ENCODE measurements around the gene TAPBP. TPM values are rescaled to one million over a fixed set of nuclear protein-coding genes. Genes with fewer than 3 reads are reported as not detected.
"Not testable (repeated sequence)": the region's sequence is repeated elsewhere in the genome, so short reads cannot be mapped to it uniquely, and the experiment has no call there.

Gene TAPBP
- total RNA-seq, 1 donor from 2014 or later = 415 TPM

DNA sequence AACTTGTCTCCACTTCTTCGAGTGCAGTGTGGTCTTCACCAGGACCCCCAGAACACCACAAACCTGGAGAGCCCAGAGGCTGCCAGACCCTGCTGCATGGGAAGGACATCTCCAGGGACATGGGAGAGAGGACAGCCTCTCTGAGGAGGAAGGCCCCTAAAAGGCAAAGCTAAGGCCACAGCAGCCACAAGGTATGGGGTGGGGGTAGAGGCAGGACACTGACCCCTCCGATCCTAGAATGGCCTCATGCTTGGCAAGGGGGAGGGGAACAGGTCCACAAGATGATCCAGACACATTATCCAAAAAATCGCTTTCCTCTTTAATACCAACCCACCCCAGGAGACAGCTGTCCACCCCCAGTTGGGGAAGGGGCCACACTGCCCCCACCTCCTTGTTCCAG is 35.1 kb downstream of the TAPBP start:
- intact Hi-C loops (cut with micrococcal nuclease) = loop anchor here (10.0 kb wide), 3 partner anchors 1084 to 1324 kb away; partner anchors contain the start of genes ATF6B, GPSM3, NELFE and PBX2

DNA sequence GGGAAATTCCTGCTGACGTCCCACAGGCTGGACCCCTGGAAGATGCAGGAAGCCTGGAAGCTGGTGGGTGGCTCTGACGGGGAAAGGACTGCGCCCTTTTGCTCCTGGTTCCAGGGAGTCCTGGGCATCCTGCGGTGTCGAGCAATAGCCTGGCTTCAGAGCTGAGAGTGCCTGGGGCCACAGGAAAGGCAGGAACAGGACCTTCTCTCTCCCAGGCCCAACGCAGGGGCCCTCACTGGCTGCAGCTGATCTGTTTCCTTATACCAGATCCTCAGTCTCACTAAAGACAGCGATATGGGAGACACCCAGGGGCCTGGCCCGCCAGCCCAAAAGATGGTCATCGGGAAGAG is 35.5 kb downstream of the TAPBP start:
- intact Hi-C loops (cut with micrococcal nuclease) = loop anchor here (10.0 kb wide), 3 partner anchors 1084 to 1324 kb away; partner anchors contain the start of genes ATF6B, GPSM3, NELFE and PBX2

DNA sequence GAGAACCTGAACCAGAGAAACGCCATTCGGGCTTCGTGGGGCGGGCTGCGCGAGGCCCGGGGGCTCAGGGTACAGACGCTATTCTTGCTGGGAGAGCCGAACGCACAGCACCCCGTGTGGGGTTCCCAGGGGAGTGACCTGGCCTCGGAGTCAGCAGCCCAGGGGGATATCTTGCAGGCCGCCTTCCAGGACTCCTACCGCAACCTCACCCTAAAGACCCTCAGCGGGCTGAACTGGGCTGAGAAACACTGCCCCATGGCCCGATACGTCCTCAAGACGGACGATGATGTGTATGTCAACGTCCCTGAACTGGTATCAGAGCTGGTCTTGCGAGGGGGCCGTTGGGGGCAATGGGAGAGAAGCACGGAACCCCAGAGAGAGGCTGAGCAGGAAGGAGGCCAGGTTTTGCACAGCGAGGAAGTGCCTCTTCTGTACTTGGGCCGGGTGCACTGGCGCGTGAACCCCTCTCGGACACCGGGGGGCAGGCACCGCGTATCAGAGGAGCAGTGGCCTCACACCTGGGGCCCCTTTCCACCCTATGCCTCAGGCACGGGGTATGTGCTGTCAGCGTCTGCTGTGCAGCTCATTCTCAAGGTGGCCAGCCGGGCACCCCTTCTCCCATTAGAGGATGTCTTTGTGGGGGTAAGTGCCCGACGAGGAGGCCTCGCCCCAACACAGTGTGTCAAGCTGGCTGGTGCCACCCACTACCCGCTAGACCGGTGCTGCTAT is 36.1 kb downstream of the TAPBP start:
- intact Hi-C loops (cut with micrococcal nuclease) = loop anchor here (1.0 to 10.0 kb wide), 9 partner anchors 11 to 1323 kb away; partner anchors contain the start of genes ATF6B, GPSM3, NELFE and PBX2

DNA sequence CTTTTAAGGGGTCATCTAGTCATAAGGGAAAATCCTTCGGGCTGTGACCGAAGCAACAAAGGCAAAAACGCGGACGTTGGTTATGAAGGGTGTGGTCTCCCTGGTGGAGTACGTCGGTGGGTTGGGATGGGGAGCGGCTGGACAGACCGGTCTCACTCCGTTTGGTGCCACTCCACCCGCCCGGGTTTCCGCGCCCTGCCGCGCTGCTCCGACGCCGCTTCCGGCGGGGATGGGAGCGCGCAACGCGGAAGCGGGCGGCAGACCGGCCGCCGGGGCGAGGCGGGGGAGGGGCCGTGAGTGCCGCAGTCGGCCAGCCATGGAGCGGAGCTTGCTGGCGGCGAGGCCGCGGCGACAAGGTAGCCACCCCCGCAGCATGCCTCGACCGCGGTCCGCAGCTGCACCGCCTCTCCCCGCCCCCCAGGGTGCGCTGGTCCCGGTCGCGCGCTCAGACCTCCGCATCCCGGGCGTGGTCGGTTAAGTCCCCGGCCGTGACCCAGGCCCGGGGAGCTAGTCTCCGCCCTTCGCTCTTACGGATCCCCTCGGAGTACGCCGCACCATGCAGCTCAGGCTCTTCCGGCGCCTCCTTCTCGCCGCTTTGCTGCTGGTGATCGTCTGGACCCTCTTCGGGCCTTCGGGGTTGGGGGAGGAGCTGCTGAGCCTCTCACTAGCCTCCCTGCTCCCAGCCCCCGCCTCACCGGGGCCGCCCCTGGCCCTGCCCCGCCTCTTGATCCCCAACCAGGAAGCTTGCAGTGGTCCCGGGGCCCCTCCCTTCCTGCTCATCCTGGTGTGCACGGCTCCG is 36.8 kb downstream of the TAPBP start, which contains the start of gene B3GALT4:
Gene B3GALT4, plus strand, starts transcription at position 260 of the 799 bp plus-strand sequence. Its CDS starts 297 bp downstream, at position 557.
- intact Hi-C loops (cut with micrococcal nuclease) = loop anchor here (1.0 to 10.0 kb wide), 9 partner anchors 12 to 1322 kb away; partner anchors contain the start of genes ATF6B, GPSM3, NELFE and PBX2

DNA sequence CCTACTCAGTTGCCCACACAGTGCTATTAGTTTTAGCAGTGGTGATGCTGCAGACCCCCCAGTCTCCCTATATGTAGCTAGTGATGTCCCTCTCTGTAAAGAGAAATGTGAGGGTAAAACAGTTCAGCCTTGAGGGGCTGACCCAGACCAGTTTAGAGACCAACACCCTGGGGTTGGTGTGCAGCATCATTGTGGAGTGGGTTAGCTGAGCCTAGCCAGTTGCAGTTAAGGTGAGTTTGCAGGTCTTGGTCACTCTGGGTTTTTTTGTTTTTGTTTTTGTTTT is 37.4 kb downstream of the TAPBP start:
- intact Hi-C loops (cut with micrococcal nuclease) = loop anchor here (2.0 to 10.0 kb wide), 5 partner anchors 294 to 1322 kb away; partner anchors contain the start of genes ATF6B, GPSM3, NELFE and PBX2

DNA sequence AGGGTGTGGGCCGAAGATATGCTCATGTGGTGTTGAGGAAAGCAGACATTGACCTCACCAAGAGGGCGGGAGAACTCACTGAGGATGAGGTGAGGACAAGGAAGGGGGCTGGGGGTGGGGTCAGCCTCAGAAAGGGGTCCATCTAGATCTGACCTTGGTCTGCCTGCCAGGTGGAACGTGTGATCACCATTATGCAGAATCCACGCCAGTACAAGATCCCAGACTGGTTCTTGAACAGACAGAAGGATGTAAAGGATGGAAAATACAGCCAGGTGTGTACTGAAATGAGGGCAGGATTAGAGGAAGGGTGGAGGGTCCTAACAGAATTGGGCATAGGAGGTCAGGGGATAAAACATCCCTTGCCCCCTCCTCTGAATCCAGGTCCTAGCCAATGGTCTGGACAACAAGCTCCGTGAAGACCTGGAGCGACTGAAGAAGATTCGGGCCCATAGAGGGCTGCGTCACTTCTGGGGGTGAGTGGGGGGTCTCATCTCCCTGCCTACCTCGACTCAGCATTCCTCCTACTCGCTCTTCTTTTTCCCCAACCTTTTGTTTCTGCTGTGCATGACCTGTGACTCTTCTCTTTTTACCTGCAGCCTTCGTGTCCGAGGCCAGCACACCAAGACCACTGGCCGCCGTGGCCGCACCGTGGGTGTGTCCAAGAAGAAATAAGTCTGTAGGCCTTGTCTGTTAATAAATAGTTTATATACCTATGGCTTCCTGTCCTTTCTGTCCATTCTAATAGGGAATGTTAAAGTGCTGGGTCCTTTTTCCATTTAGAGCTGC is 37.9 kb downstream of the TAPBP start:
- intact Hi-C loops (cut with micrococcal nuclease) = loop anchor here (2.0 to 10.0 kb wide), 5 partner anchors 295 to 1321 kb away; partner anchors contain the start of genes ATF6B, GPSM3, NELFE and PBX2

DNA sequence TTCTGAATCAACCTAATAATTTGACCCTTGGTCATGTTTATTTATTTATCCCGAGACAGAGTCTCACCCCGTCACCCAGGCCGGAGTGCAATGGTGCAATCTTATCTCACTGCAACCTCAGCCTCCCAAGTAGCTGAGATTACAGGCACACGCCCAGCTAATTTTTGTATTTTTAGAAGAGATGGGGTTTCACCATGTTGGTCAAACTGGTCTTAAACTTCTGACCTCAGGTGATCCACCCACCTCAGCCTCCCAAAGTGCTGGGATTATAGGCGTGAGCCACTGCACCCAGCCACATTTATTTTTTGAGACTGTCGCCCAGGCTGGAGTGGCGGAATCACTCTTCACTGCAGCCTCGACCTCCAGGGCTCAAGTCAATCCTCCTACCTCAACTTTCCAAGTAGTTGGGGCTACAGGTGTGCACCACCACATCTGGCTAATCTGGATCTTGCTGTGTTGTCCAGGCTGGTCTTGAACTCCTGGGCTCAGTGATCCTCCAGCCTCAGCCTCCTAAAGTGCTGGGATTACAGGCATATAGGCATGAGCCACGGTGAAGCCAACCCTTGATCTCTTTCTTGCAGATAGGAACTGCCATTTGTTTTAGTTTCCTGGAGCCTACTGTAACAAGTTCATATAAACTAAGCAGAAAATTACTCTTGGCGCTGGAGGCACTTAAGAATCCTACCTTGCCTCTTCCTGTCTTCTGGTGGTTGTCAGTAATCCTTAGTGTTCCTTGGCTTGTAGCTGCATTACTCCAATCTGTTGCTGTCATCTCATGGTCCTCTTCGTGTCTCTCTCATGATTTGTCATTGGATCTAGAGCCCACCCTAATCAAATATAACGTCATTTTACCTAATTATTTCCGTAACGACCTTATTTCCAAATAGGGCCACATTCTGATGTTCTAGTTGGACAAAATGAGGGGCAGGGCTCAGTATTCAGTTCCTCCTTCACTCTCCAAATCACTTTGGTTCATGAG is 39.7 kb downstream of the TAPBP start:
- intact Hi-C loops (cut with micrococcal nuclease) = loop anchor here (2.0 to 10.0 kb wide), 4 partner anchors 39 to 1319 kb away; partner anchors contain the start of genes ATF6B, GPSM3, NELFE and PBX2

DNA sequence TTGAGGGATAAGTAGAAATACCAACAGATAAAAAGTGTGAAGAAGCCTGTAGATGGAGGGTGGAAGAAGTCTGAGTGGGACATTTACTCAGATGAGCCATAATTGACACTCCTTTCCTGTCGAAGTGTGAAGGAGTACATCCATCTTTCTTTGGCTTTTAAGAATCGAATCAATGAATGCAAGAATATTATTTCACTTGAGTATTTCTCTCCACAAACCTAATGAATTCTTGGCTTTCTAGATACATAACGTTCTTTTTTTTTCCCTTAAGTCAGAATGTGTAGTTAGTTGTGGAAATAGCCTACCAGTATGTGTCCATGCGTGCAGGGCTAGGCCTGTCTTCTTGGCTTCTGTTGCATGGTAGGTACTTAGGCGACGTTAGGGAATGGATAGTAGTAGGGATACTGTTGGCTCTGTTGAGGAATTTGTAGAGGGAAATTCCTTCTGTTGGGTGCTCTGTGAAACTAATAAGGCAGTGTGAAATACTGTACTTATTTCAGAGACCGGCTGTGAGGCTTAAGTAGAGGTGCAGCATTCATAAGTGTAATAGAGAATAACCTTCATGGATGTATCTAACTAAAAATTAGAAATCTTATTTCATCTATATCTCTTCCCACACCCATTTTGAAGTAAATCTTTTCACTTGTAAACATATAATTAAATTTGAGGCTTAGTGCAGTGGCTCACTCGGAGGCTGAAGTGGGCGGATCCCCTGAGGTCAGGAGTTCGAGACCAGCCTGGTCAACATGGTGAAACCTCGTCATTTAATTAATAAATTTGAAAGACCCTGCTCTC is 40.6 kb downstream of the TAPBP start:
- intact Hi-C loops (cut with micrococcal nuclease) = loop anchor here (2.0 to 10.0 kb wide), 4 partner anchors 39 to 1319 kb away; partner anchors contain the start of genes ATF6B, GPSM3, NELFE and PBX2

DNA sequence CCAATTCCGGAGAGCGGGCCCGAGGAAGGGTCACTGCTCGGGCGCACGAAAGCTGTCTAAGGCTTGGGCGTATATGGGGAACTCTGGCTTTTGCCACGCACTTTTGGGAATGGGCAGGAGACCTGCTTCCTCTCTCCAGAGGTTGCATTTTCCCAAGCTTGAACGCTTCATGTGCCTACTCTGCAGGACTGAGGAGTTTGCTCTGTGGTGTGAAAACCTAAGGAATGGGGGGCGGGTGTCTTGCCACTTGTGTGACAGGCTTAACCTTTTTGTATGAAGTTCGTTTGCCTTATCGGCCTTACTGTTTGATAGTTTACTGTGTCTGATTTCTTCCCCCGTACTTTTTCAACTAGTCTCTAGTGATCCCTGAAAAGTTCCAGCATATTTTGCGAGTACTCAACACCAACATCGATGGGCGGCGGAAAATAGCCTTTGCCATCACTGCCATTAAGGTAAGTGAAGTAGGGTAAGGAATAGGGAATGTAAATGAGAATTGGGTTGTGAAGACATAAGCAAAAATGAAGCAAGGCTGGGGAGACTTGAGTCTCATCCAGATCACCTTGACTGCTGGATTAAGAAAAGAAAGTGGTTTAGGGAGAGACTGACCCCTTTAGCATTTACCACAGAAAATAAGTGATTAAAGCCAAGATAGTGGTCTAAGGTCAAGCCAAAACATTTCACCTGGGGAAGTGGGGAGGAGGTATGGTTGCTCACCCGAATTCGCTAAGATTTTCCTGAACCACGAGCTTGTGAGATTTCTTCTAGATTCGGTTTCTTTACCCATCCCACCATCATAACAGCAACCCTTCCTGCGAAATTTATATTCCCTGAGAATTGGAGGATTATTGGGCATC is 41.4 kb downstream of the TAPBP start:
- intact Hi-C loops (cut with micrococcal nuclease) = loop anchor here (1.0 to 10.0 kb wide), 8 partner anchors 17 to 1318 kb away; partner anchors contain the start of genes ATF6B, GPSM3, KIFC1 and NELFE

DNA sequence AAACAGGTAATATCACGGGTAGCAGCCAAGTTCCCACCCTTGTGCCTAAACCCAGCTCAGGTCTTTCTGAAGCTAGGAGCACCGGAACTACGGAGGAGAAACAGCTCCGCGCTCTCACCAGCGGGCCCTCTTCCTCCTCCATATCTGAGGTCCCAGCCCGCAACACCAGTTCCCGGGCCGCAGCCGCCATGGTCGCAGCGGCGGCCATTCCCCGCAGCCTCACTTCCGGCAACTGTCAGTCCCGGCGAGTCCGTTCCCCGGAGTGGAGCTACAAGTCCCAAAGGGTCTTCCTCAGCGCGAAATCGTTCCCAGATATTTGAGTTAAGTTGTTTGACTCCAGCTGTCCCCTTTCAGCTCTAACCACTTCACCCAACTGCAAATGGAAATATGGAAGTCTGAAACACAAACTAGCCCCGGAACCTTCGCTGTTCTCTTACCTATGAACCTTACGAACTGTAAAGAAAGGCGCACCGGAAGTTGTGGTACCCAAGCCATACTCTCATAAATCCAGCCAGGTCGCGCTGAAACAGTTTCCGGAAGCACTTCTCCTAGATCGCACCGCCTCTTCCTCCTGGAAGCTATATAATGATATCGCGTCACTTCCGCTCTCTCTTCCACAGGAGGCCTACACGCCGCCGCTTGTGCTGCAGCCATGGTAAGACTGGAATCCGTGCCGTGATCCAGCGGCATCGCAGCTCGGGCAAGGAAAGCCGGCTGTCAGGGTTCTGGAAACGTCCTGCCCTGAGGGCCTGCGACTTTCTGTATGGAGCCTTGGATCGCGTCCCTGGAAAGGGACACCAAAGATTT is 42.2 kb downstream of the TAPBP start, which contains the start of the genes RPS18 and VPS52:
Gene RPS18, plus strand, starts transcription at position 608 of the 807 bp plus-strand sequence. Its CDS starts 45 bp downstream, at position 653.
Gene VPS52, minus strand, starts transcription at position 409 of the 807 bp plus-strand sequence. Its CDS starts 201 bp downstream, at position 208.
- intact Hi-C loops (cut with micrococcal nuclease) = loop anchor here (1.0 to 10.0 kb wide), 16 partner anchors 18 to 1317 kb away; partner anchors contain the start of genes ATF6B, CUTA, GPSM3 and KIFC1

DNA sequence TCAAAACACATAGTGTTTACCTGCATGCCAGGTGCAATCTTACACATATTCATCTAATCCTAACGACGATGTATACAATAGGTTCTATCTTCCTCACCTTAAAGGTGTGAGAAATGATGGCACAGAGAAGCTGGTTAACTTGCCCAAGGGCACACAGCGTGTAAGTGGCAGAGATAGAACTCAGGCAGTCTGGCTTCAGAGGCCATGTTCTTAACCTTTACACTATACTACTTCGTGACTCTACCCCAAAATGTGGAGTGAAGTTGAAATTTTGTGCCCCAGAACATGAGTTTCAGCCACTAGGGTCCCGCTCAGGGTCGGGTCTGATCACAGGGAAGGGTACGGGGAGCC is 42.8 kb downstream of the TAPBP start:
- intact Hi-C loops (cut with micrococcal nuclease) = loop anchor here (1.0 to 10.0 kb wide), 11 partner anchors 22 to 1316 kb away; partner anchors contain the start of genes ATF6B, CUTA, GPSM3 and NELFE

DNA sequence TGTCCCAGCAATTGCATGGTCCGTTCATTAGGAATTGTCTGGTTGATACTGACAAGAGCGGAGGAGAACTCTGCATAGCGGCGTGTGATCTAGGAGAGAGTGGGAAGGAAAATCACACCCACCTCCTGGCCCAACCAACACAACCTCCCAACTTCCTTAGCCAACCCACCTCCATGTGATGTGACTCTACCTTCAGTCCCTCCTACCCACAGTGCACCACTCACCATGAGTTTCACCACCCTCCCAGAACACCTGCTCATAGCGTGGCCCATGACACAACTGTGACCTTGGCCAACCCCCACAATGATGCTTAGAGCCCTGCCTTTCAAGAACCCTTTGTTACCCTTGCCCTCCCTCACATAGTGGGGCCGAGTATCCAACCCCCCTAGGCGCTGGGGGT is 49.9 kb downstream of the TAPBP start:
- intact Hi-C loops (cut with micrococcal nuclease) = no loop called here

DNA sequence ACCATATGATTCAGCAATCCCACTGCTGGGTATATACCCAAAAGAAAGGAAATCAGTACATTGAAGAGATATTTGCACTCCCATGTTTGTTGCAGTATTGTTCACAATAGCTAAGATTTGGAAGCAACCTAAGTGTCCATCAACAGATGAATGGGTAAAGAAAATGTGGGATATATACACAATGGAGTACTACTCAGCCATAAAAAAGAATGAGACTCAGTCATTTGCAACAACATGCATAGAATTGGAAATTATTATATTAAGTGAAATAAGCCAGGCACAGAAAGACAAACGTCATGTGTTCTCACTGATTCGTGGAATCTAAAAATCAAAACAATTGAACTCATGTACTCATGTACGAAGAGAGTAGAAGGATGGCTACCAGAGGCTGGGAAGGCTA is 51.4 kb downstream of the TAPBP start:
- intact Hi-C loops (cut with micrococcal nuclease) = not testable (repeated sequence)

DNA sequence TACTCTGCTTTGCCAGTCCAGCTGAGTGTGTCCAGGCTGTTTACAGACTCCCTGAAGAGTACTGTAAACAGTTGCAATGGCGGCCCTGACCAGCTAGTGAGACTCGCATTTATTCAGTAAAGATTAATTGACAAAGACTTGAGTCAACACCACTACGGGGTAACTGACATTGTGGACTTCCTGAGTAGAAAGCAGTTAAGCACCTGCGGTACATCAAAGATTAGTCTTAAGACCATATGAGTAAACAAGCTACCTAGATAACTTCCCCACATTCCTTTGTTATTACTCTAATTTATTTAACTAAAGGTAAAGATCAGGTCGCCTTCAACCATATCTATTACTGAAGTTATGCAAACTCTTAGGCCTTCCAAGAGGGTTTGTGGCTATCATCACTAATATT is 54.8 kb downstream of the TAPBP start:
- intact Hi-C loops (cut with micrococcal nuclease) = no loop called here

DNA sequence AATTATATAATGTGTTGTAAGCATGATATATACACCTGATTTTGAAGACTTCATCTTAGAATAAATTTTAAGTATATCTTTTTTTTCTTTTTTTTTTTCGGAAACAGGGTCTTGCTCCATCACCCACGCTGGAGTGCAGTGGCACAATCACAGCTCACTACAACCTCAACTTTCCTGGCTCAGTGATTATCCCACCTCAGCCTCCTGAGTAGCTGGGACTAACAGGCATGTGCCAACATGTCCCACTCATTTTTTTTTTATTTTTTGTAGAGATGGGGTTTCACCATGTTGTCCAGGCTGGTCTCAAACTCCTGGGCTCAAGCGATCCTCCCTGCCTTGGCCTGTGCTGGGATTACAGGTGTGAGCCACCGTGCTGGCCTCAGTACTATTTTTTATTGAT is 59.3 kb downstream of the TAPBP start:
- intact Hi-C loops (cut with micrococcal nuclease) = no loop called here

DNA sequence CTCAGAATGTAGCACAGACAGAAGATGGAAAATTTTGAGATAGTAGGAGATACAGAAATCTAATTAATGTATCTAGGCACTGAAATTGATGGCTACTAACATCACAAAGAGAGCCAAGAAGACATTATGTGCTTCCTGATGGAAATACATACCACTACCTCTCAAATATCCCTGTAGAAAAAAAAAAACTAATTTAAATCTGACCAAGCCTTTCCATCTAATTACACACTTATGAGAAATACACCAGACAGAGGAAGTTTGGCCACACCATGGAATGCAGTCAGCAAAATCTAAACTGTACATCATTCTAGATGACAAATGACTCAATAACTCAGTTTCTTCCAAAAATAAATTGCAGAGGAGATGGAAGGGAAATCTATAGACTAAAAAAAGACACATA is 61.1 kb downstream of the TAPBP start:
- intact Hi-C loops (cut with micrococcal nuclease) = no loop called here
